Testis (tissue), 3 donors: ENCODE results near the gene CCM2. TPM values are rescaled to one million over a fixed set of nuclear protein-coding genes. Genes with fewer than 3 reads are reported as not detected.

ENCODE experiments used
- DNase-seq: peaks from one replicate; pipeline ENCODE4 v3.0.0-alpha.2; 2019
- H3K27ac ChIP-seq, 2 donors: fragments of 200-600 bp; sonication (generic); one replicate each; pipeline ENCODE4 v1.5.1; 2019
- H3K27me3 ChIP-seq: fragments of 200-600 bp; sonication (generic); one replicate; pipeline ENCODE4 v1.5.1; 2019
- H3K36me3 ChIP-seq: fragments of 200-600 bp; sonication (generic); one replicate; pipeline ENCODE4 v1.5.1; 2017; ENCODE audit warnings: low read depth; ENCODE audit errors: missing control alignments
- H3K4me1 ChIP-seq: fragments of 200-600 bp; sonication (generic); one replicate; pipeline ENCODE4 v1.5.1; 2019
- H3K4me3 ChIP-seq, 2 donors: fragments of 200-600 bp; sonication (generic); one replicate each; pipeline ENCODE4 v1.5.1; 2017 to 2019
- H3K9me3 ChIP-seq: fragments of 200-600 bp; sonication (generic); one replicate; pipeline ENCODE4 v1.5.1; 2017
- CTCF ChIP-seq, 3 experiments: fragments of 450-650 bp in 2 of 3; fragments of 200-600 bp in 1 of 3; sonication (generic) in 1 of 3; IDR thresholded peaks; one replicate each; pipeline ENCODE4 v1.5.1; 2016 to 2019; ENCODE audit warnings: antibody characterized with exemption in 3 of 3, mild to moderate bottlenecking in 2 of 3, moderate library complexity in 1 of 3
- POLR2A ChIP-seq: fragments of 450-650 bp; IDR thresholded peaks from one replicate; pipeline ENCODE4 v1.6.1; 2017; ENCODE audit warnings: antibody characterized with exemption, mild to moderate bottlenecking, moderate library complexity
- WGBS, 2 donors: methylation state at CpG; one replicate each; pipeline ENCODE4 v1.1.5; 2018; 5-methylcytosine and 5-hydroxymethylcytosine counted together
- intact Hi-C: fragments of 100-400 bp; cut with DNase I; formaldehyde crosslinking; loops from one replicate; pipeline ENCODE4 v1.15.1; 2023; ENCODE audit warnings: low total_unique reads
- polyA plus RNA-seq: library from polyadenylated mRNA; stranded (reverse); fragments of 350-450 nt; fragmentation: Illumina TruSeq; extraction: RNeasy Lipid Tissue Mini Kit (QIAGEN cat#74804); gene quantifications from one replicate; pipeline ENCODE4 v1.2.3, GENCODE V29; 2014; ENCODE audit warnings: low read depth, low replicate concordance; ENCODE audit not compliant: insufficient read depth
- total RNA-seq, 2 donors: library from RNA; depleted of rRNA; stranded (reverse); fragments of >200 nt; gene quantifications; one replicate each; pipeline ENCODE4 v1.2.3, GENCODE V29; 2016

The CCM2 gene
- total and polyA plus RNA-seq, 3 donors from 2014 or later: 57.6 to 95.1 (median 85.4) TPM

GRCh38 chr7:44981035-44981706, 18.8 kb upstream of the CCM2 start:
- intact Hi-C loops: loop anchor here (10.0 kb wide), 1 partner anchor 124 kb away; no protein-coding TSS in a partner anchor
- TF ChIP-seq POLR2A (no peak), CTCF (IDR thresholded peaks at IDR 0.05) (no peak)
- WGBS, 2 donors: 86% methylated on average over 7 of the region's 7 CpGs
- no peak overlapping the region for H3K27ac ChIP-seq
- DNase-seq: no peak
- no peaks in the 10 kb centered on the region for H3K36me3 ChIP-seq
- no peak overlapping the region for H3K4me3 ChIP-seq
- no peaks in the 10 kb centered on the region for H3K9me3 ChIP-seq
- H3K4me1 ChIP-seq: peaks cover 11% of the 10 kb centered on the region
- H3K27me3 ChIP-seq: no peaks in the 10 kb centered on the region

- intact Hi-C loops: loop anchor here (10.0 kb wide), 1 partner anchor 122 kb away; no protein-coding TSS in a partner anchor
- no peak overlapping the region for H3K4me3 ChIP-seq
- no peak for DNase-seq
- no peaks in the 10 kb centered on the region for H3K9me3 ChIP-seq
- H3K36me3 ChIP-seq: no peaks in the 10 kb centered on the region
- no peak overlapping the region for H3K27ac ChIP-seq
- H3K27me3 ChIP-seq: no peaks in the 10 kb centered on the region
- TF ChIP-seq POLR2A (no peak), CTCF (IDR thresholded peaks at IDR 0.05) (no peak)
- 89 to 92% methylated on average over 1 of the region's 1 CpG for WGBS, 2 donors
- peaks cover 17% of the 10 kb centered on the region for H3K4me1 ChIP-seq
Measured at GRCh38 chr7:44982535-44982923, 17.5 kb upstream of the CCM2 start.

- no peak for TF ChIP-seq POLR2A
- TF ChIP-seq CTCF (IDR thresholded peaks at IDR 0.05): no peak
Measured at GRCh38 chr7:44982970-44983369, 17.0 kb upstream of the CCM2 start.

GRCh38 chr7:44983742-44984477, 16.1 kb upstream of the CCM2 start:
- WGBS, 2 donors: 82 to 89% methylated on average over 6 of the region's 6 CpGs
- DNase-seq: no peak
- H3K4me1 ChIP-seq: peaks cover 23% of the 10 kb centered on the region
- no peaks in the 10 kb centered on the region for H3K27me3 ChIP-seq
- H3K27ac ChIP-seq: no peak overlapping the region
- no peaks in the 10 kb centered on the region for H3K36me3 ChIP-seq
- H3K4me3 ChIP-seq: no peak overlapping the region
- no peaks in the 10 kb centered on the region for H3K9me3 ChIP-seq
- intact Hi-C loops: loop anchor here (10.0 kb wide), 1 partner anchor 121 kb away; no protein-coding TSS in a partner anchor
- TF ChIP-seq POLR2A: no peak
- no peak for TF ChIP-seq CTCF (IDR thresholded peaks at IDR 0.05)

More at GRCh38 chr7:44982970-44983369, 17.0 kb upstream of the CCM2 start:
- DNase-seq: no peak
- no peak overlapping the region for H3K27ac ChIP-seq
- intact Hi-C loops: loop anchor here (10.0 kb wide), 1 partner anchor 122 kb away; no protein-coding TSS in a partner anchor
- no peaks in the 10 kb centered on the region for H3K27me3 ChIP-seq
- H3K36me3 ChIP-seq: no peaks in the 10 kb centered on the region
- 100% methylated on average over 1 of the region's 1 CpG for WGBS, 2 donors
- no peak overlapping the region for H3K4me3 ChIP-seq
- H3K9me3 ChIP-seq: no peaks in the 10 kb centered on the region
- H3K4me1 ChIP-seq: peaks cover 22% of the 10 kb centered on the region
